Type B pancreatic cell (in vitro differentiated cells): Measurements from ENCODE around the gene CD300A. TPM values are rescaled to one million over a fixed set of nuclear protein-coding genes. Genes with fewer than 3 reads are reported as not detected.

Experiments
- DNase-seq: peaks from one replicate; pipeline ENCODE4 v3.0.0; 2021; ENCODE audit warnings: mixed read lengths; ENCODE audit not compliant: unreplicated experiment; ENCODE audit errors: extremely low spot score
- H3K27ac Mint-ChIP-seq: 2 replicates; pipeline ENCODE4 v1.8.0; 2021; ENCODE audit warnings: mild to moderate bottlenecking, mixed read lengths
- H3K27me3 Mint-ChIP-seq: 2 replicates; pipeline ENCODE4 v1.8.0; 2021; ENCODE audit warnings: mixed read lengths
- H3K36me3 Mint-ChIP-seq: 2 replicates; pipeline ENCODE4 v1.8.0; 2021; ENCODE audit warnings: mixed read lengths
- H3K4me1 Mint-ChIP-seq: one replicate; pipeline ENCODE4 v1.8.0; 2021; ENCODE audit warnings: mixed read lengths; ENCODE audit not compliant: unreplicated experiment
- H3K4me3 Mint-ChIP-seq: 2 replicates; pipeline ENCODE4 v1.8.0; 2021; ENCODE audit warnings: mild to moderate bottlenecking, mixed read lengths
- H3K9me3 Mint-ChIP-seq: 2 replicates; pipeline ENCODE4 v1.8.0; 2021; ENCODE audit warnings: mixed read lengths
- CTCF ChIP-seq: fragments of 200-600 bp; sonication (generic); conservative IDR thresholded peaks from 2 replicates; pipeline ENCODE4 v1.5.0; 2021; ENCODE audit warnings: antibody characterized with exemption, mild to moderate bottlenecking
- total RNA-seq: library from RNA; stranded (reverse); gene quantifications from 2 replicates; pipeline ENCODE4 v1.2.1, GENCODE V29; 2021; ENCODE audit warnings: low replicate concordance

CD300A gene
- total RNA-seq, 1 donor from 2014 or later, result 0.43 TPM

GRCh38 chr17:74527756-74528155 is 61.3 kb downstream of the CD300A start:
- peak; percentile 15 for DNase-seq
- no peak for TF ChIP-seq CTCF
- Mint-ChIP-seq H3K36me3 (no peaks in the 10 kb centered on the region), H3K4me3 (no peak overlapping the region), H3K27ac (no peak overlapping the region), H3K9me3 (no peaks in the 10 kb centered on the region), H3K4me1 (no peaks in the 10 kb centered on the region), H3K27me3 (peaks cover 57% of the 10 kb centered on the region)

GRCh38 chr17:74528491-74529199 is 62.2 kb downstream of the CD300A start:
- Mint-ChIP-seq H3K27ac (no peak overlapping the region), H3K9me3 (no peaks in the 10 kb centered on the region), H3K36me3 (no peaks in the 10 kb centered on the region), H3K4me3 (no peak overlapping the region), H3K4me1 (no peaks in the 10 kb centered on the region), H3K27me3 (peaks cover 56% of the 10 kb centered on the region)
- no peak for TF ChIP-seq CTCF
- peak; percentile 27 for DNase-seq

GRCh38 chr17:74529243-74529642 is 62.8 kb downstream of the CD300A start:
- no peak for TF ChIP-seq CTCF
- peaks cover 51% of the 10 kb centered on the region for H3K27me3 Mint-ChIP-seq

GRCh38 chr17:74530831-74531150 is 64.4 kb downstream of the CD300A start:
- no peaks in the 10 kb centered on the region for H3K4me1 Mint-ChIP-seq
- H3K36me3 Mint-ChIP-seq, result no peaks in the 10 kb centered on the region
- no peaks in the 10 kb centered on the region for H3K9me3 Mint-ChIP-seq
- peak; percentile 32 for DNase-seq
- H3K27ac Mint-ChIP-seq, result no peak overlapping the region
- no peak for TF ChIP-seq CTCF
- no peak overlapping the region for H3K4me3 Mint-ChIP-seq
- H3K27me3 Mint-ChIP-seq, result peaks cover 44% of the 10 kb centered on the region

More at GRCh38 chr17:74529243-74529642, 62.8 kb downstream of the CD300A start:
- DNase-seq, result peak; percentile 56
- H3K9me3 Mint-ChIP-seq, result no peaks in the 10 kb centered on the region
- H3K36me3 Mint-ChIP-seq, result no peaks in the 10 kb centered on the region
- no peak overlapping the region for H3K27ac Mint-ChIP-seq
- H3K4me3 Mint-ChIP-seq, result no peak overlapping the region
- no peaks in the 10 kb centered on the region for H3K4me1 Mint-ChIP-seq

- Mint-ChIP-seq H3K27me3 (peaks cover 47% of the 10 kb centered on the region), H3K9me3 (no peaks in the 10 kb centered on the region), H3K27ac (no peak within 1 kb of the TSS), H3K4me1 (no peaks in the 10 kb centered on the region), H3K36me3 (no peaks in the 10 kb centered on the region), H3K4me3 (no peak within 1 kb of the TSS)
- TF ChIP-seq CTCF, result no peak
- peak; percentile 53 for DNase-seq
Observed at GRCh38 chr17:74531231-74531761, 64.9 kb downstream of the CD300A start, which contains the start of gene CD300LB. Gene CD300LB (minus strand): TSS chr17:74531475. CDS start chr17:74531350, 125 bp downstream.
